GM21423 (cell line): ENCODE measurements around the gene ZBTB16.

Source experiments
- ATAC-seq: cut with Tn5 transposase; IDR thresholded peaks from one replicate; pipeline ENCODE4 v1.9.1; 2021; ENCODE audit warnings: mild to moderate bottlenecking, moderate library complexity; ENCODE audit not compliant: unreplicated experiment

ZBTB16 gene

DNA sequence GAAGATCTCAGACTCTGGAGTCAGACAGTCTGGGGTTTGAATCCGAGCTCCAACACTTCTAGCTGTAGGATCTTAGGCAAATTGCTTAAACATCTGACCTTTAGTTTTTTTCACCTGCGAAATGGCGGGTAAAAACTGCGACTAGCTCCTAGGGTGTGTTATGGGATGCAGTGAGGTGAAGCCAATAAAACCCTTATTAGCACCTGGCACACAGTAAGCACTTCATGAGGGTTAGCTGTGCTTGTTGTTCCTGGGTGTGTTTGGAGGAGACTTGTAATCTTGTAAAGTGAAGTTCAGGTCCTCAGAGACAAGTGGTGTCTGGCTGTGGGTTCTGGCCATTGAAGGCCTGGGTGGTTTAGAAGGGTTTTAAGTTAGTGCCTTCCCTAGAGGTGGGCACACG, 68.9 kb downstream of the ZBTB16 start:
- no peak for ATAC-seq

DNA sequence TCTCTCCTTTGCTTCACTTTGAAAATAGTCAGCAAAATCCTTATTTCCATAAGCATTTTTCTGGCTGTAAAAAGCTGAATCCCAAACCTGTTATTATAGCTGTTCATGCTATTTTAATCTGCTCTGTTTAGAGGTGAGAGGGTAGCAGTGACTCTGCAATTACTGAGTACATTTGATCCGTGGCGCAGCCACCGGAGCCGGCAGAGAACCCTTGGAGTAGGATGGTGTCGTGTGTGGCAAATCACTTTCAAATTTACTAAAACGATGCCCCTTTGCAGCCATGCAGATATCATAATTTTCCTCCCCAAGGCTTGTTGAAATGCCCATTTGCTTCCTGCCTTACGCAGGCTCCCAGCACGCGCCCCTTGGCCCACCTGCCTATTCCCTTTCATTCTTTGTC, 69.6 kb downstream of the ZBTB16 start:
- no peak for ATAC-seq

DNA sequence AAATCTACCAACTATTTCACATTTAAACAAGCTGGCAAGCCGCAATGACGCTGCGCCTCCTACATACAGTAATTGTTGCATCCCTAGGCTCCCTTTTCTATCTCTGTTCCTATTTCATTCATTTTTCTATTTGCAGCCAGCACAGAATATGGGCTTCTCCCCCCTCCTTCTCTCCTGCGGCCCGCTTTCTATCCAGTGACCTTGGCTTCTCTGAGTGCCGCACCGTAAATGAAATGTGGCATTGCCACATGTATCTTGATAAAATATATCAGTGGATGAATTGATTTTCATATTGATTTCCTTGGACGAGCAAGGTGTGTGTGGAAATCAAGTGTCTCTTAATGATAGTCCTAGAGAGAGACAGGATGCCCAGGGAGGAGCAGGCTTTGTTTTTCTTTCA, 70.2 kb downstream of the ZBTB16 start:
- ATAC-seq = no peak

DNA sequence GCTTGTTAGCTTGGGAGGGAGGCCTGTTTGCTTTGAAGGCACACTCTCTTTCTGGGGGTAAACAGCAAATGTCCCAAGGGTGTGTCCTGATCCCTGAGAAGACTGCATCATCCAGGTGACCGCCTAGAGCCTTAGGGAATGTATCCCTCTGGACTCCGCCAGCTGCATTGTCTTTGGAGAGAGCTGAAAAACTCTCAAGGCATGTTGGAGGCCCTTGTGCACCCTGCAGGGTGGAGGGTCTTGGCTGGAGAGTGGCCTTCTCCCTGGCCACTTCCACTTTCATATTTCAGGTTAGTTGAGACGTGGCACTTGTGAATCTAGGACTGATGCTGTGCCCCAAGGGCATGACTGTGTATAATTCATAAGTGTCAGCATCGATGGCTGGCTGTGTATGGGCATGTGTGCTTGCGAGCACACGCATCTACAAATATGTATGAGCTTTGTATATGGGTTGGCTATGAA, 70.6 kb downstream of the ZBTB16 start:
- ATAC-seq = no peak

DNA sequence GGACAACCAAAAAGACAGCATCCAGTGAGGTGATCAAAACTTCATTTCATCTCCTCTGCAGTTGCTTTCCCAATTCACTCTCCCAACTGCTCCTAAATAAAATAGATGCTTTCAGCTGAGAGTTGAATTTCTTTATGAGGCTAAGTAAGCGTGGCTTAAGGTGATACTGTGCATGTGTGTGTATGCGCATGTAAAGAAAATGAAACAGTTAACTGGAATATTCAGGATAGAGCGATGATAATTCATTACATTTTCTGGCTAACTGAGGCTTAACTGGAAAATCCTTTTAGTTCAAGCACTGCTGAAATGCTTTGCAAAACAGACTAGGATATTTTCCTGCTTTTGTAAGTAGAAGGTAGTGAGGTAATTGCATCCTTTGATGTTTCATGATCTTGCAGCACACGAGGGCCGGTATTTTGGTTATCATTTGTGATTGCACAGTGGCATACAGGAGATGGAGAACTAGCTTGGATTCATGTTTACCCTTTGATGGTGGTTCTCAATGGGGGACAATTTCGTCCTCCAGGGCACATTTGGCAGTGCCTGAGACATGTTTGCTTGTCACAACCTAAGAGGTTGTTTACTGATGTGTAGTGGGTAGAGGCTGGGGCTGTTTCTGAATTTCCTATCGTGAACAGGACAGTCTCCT, 71.2 kb downstream of the ZBTB16 start:
- ATAC-seq = no peak

DNA sequence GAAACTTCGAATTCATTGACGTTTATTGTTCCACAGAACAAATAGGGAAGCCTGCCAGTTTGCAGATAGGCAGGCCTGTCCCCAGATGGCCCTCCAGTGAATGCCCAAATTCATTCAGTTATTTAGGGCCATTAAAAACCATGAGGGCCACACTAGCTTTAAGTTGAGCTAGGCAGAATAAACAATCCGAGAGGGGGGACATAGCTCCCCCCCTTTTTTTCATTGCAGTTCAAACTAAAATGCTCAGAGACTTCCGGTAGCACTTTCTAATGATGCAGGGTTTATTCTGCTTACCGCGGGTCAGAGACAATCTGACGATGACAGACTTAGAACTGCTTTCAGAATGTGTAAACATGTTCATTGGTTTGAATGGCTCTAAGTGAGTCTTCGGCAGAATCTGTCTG, 72.0 kb downstream of the ZBTB16 start:
- ATAC-seq = no peak

DNA sequence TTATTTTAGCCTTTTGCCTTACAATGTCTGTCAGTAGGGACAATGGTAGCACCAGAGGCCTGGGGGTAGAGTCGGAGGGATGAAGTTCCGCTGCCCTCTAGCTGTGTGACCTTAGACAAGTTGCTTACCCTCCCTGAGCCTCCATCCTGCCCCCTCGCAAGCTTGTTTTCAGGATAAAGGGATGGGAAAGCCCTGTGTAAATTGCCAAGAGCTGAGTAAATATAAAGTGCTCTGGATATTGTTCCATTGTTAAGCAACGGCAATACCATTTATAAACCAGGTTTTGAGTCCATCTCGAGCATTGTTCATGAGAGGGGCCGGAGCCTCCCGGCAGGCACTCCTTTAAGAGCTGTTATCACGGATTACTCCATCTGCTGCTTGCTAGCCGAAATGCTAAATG, 72.9 kb downstream of the ZBTB16 start:
- no peak for ATAC-seq

DNA sequence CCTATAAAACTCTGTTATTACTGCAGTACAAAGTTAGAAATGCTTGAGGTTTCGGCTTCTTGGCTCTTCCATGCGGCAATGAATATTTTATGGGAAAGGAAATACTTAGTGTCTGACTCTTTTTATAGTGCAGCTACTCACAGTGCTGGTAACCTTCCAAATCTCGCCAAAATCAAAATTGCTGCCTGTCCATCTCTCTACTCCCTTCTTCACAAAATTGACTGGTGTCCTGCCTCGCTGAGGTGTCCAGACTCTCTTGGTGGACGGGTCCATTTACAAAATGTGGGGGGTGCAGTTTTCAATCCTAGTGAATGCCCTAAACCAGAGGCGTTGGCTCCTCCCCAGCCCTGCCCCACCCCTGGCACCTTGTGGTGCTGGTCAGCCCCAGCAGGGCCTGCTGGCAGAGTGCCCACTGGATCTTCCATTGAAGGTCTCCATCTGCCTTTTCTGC, 73.5 kb downstream of the ZBTB16 start:
- no peak for ATAC-seq

DNA sequence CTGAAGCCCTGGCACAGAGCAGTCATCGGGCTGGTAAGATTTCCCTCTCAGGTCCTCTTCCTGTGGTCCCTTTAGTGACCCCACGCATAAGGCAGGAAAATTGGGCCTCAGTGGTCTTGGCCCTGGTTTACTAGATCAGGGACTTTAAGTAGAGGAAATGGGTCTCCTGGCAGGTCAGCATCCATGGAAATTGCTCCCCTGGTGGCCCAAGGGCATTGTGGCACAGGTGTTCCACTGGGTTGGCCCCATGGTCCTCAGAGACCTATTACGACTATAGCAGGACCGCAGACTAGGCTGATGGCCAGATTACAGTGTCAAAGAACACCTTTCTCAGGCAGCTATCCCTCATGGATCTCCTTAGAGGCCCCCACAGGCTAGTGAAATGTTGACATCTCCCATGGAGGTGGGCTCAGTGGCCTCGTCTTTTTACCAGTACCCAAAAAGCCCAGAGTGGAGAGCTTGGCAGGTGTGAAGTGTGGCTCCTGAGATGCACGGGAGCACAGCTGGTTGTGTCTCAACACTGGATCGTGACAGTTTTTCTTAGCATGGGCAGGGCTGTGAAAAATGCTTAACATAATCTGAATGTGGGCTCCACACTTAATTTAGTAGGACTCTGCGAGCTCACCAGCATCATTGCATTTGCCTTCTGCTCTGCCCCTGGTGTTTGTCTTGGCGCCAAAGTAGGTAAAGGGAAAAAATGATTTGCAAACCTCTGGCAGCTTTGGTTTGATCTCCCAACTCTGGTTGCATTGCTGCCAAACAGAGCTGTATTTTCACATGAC, 74.2 kb downstream of the ZBTB16 start:
- ATAC-seq = no peak

DNA sequence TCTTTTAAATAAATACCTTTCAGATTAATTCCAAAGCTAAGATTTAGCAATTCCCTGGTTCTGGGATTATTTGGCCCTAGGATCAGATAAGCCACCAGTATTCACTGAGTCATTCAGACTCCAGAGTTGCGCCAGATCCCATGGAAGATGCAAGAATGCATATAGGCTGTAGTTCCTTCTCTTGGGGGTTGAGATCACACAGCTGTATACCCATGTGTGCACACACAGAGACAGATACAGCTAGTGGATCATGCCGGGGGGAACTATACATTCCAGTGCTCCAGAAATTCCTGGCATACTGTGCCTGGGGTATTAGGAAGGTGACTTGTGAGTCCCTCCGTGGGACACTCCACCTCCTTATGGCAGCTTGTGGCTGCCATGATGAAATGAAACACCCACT, 75.4 kb downstream of the ZBTB16 start:
- no peak for ATAC-seq

DNA sequence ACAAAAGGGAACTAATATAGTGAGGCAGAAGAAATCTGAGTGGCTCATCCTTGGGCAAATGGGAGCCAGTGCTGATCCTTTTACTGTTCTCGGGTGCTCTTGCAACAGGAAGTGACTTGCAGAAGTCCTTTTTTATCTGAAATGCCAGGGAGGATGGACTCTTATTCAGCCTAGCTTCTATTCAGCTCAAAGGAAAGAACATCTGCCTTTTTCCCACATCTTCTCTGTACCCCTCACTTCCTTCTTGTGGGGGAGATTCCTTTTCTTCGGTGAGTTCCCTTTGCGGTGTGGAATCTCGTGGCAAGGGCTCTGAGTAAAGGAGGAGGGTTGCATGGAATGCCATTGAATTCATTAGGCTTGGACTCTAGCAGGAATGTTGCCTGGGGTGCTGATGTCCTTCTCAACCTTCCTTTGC, 76.2 kb downstream of the ZBTB16 start:
- no peak for ATAC-seq

DNA sequence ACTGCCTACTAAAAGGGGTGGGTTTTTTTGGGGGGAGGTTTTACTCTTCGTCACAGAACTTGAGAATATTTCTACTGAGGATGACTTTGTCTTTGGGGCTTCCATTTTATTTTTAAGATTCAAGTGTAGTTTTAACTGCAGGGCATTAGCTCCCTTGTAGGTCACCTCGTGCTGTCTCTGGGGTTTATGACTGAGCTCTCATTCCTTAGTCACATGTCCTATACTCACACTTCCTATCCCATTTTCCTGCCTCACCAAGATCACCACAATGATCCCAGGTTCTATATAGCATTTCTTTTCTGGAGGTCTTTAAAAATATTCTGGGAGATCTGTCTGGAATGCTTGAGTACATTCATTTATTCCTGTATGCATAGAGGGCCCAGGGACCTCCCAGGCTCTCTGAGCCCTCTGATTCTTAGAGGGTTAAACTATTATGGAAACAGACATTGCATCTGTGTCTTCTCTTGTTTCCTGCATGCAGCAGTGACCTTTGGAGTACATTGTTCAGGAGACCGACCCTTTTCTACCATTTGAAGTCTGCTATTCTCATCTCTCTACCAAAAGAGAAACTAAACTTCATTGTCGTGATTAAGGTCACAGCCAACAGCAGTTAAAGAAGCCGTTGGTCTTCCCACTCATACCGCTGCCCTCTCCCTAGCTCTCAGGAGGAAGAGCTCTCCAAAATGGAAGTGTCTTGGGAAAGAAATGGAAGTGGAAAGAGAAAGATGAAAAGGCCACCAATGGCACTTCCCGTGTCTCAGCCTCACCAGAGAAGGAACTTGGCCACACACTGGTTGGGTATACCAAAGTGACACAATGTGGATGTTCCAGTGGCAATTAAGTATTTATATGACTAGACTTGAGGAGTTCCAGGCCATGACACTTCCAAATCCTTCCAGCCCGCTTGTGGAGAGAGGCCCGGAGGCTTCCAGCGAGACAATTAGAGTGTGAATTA, 77.5 kb downstream of the ZBTB16 start:
- ATAC-seq = no peak

DNA sequence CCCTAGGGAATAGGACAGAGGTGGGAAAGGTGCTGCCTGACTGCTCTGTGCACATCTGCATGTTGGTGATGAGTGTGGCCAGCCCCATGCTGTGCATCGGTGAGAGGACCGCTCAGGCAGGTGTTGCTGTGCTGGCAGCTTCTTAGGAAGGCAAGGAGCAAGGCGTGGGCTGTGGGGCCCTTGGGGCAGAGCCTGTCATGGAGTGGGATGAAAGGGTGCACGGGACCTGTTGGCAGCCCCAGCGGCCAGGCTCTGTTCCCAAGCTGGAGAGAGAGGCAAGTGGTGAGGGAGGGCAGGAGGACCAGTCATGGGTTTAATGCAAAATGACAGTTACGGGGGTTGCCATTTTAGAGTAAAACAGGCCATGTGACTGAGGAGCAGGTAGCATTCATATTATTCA, 78.3 kb downstream of the ZBTB16 start:
- no peak for ATAC-seq

DNA sequence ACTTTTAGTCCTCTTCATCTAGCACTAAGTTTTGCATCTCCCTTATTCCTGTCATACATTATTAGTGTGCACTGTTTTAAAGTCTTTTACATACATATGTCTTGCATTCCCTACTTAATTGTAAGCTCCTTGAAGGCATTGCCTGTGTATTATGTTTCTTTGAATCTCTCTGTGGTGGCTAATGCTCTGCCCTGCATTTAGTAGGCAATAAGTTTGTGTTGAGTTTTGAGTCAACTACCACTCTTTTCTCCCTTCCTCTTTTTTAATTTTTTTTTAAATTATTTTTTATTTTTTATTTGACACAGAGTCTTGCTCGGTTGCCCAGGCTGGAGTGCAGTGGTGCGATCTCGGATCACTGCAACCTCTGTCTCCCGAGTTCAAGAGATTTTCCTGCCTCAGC, 78.9 kb downstream of the ZBTB16 start:
- no peak for ATAC-seq

DNA sequence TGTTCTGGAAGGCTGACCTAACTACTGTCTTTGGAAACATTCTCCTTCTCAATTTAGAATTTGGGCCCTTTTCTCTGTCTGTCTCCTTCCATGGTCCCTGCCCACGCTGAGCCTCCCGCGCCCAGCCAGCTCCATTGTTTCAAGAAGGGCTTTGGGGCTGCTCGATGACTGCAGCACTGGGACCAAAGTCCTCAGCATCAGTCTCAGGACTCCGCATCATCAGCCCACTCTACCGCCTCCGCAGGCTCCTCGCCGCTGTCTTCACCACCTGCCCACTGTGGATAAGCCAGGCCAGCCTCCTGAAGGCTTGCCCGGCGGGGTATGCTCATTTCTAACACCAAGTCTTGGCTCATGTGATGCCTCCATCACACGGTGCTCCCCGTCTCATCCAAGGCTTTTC, 81.3 kb downstream of the ZBTB16 start:
- no peak for ATAC-seq

DNA sequence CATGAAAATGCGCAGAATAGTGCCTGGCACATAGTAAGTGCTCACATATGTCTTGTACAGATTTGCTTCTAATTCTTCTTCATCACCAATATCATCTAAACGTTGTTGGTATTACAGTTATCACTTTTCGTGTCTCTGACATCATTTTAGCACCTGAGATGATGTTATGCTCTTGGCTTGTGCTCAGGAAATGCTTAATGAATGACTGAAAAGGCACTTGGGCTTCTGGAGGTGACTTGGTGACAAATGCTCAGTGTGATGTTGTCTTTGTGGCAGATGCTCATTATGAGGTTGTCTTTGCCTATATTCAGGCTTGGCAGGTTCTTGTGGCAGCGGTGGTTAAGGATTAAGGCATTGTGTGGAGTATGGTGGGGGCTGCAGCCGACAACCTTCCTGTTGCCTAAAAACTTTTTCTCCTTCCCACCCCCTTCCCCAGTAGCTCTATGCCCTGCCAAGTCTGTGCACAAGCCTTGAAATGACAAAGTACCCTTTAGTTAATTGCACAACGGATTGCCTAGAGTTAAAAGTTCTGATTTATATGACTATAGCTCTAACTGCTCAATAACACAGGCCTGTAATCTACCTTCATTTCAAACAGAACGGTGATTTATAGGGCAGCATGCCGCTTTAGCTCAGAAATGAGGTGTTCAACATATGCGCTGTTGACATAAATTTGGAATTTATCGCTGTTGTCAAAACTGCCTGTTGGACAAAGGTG, 82.5 kb downstream of the ZBTB16 start:
- ATAC-seq = no peak

DNA sequence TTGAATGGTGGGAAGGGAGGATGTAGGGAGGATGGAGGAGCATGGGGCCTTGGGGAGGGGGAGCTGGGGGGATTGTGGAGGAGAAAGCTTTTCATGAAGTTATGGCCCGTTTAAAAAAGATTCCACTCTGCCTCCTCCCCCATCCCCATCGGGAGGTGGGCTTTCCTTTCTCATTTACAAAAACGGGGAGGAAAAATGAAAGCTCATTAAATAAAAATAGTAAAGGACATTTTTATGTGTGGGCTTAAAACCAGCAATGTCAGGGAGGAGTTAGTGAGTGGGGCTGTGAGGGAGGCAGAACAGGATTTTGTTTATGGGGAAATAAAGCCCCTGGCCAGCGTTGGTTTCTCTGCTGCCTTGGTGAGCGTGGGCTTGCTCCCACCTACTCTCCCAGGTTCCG, 83.2 kb downstream of the ZBTB16 start:
- ATAC-seq = no peak

DNA sequence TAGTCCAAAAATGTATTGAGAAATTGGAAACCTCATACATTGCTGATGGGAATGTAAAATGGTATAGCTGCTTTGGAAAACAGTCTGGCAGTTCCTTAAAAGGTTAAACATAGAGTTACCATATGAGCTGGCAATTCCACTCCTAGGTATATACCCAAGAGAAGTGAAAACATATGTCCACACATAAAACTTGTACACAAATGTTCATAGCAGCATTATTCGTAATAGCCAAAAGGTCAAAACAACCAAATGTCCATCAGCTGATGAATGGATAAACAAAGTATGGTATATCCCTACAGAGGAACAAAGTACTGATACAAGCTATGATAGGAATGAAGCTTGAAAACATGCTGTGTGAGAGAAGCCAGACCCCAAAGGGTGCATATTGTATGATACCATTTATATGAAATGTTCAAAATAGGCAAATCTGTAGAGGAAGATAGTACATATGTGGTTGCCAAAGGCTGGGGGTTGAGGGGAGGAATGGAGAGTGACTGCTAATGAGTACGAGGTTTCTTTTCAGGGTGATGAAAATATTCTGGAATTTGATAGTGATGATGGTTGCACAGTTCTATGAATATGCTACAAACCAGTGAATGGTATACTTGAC, 85.8 kb downstream of the ZBTB16 start:
- no peak for ATAC-seq

DNA sequence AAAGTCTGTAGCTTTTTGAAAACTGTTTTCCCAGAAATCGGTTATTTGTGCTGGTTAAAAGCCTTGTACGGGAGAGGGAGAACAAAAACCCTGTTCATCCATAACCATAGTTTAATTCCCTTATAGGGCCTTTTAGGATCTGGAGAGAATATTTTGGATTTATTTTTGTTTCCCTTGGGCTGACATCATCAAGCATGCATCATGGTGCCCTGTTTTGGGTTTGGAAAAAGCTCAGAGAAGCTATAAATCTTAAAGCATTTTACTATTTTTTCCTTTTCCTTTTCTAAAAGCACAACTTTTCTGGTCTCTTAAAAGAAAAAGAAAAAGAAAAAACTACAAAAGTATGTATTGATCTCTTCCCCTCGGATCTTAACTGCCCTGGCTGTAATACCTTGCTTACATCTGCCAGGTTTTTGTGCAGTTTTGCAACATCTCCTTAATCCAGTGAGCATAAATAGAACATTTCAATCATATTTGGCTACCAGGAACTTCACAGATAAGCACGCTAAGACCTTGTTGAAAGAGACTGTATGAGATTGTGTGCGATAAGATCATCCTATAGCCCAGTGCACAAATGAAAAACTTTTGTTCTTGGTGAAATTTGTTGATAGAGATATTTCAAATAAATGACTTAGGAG, 88.0 kb downstream of the ZBTB16 start:
- no peak for ATAC-seq

DNA sequence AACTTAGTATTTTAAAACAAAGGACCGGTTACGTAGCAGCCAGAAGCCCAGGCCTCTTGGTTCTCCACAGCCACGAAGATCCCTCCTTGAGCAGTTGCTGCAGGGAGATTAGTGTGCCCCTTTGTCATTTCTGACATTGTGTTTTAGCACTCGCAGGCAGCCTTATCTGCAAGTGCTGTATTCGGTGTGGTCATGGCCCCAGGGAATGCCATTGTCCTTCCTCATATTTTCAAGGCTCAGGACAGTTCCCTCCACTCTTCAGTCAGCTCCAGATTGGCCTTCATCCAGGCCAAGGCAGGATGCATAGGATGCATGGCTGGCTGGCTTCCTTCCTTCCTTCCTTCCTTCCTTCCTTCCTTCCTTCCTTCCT, 88.5 kb downstream of the ZBTB16 start:
- no peak for ATAC-seq
